PFSK-1 (cell line): ENCODE measurements around the gene KSR1.

Experiments
- POLR2AphosphoS5 ChIP-seq: IDR thresholded peaks from 2 replicates; pipeline ENCODE4 v1.6.1; 2012; ENCODE audit warnings: low read depth, mild to moderate bottlenecking, control low read depth, low read length, moderate library complexity
- REST ChIP-seq, 2 experiments: IDR thresholded peaks; 2 replicates each; pipeline versions ENCODE4 v1.6.1 to v1.8.0; 2011 to 2012; ENCODE audit warnings: low read depth in 2 of 2, low read length in 2 of 2, control low read depth in 1 of 2, inconsistent platforms in 1 of 2, mild to moderate bottlenecking in 1 of 2, moderate library complexity in 1 of 2; ENCODE audit not compliant: insufficient read depth in 1 of 2
- SIN3A ChIP-seq: IDR thresholded peaks from 2 replicates; pipeline ENCODE4 v1.6.1; 2012; ENCODE audit warnings: mild to moderate bottlenecking, low read length, moderate library complexity, borderline replicate concordance; ENCODE audit not compliant: insufficient read depth

GRCh38 chr17:27598337-27599050, 142.2 kb downstream of the KSR1 start:
- TF ChIP-seq POLR2AphosphoS5 (no peak), REST (IDR thresholded peaks at IDR 0.05; ENCODE audit: insufficient read depth in 1 of 2, low read depth in 2 of 2, low read length in 2 of 2) (no peak), SIN3A (no peak)
